HG02943 (cell line): ENCODE measurements around the gene NUP54.

Experiments
- ATAC-seq: cut with Tn5 transposase; IDR thresholded peaks from one replicate; pipeline ENCODE4 v1.9.1; 2021; ENCODE audit warnings: mild to moderate bottlenecking, low read depth, moderate library complexity; ENCODE audit not compliant: unreplicated experiment

The NUP54 gene

GRCh38 chr4:76074993-76075600, 73.1 kb downstream of the NUP54 start:
- ATAC-seq = no peak

GRCh38 chr4:76074468-76074867, 73.7 kb downstream of the NUP54 start, which contains the start of gene ART3:
ART3 (plus strand) TSS chr4:76074709; CDS start chr4:76075890, 1,181 bp downstream.
- ATAC-seq = no peak

- no peak for ATAC-seq
These were observed 75.4 kb downstream of the NUP54 start for GRCh38 chr4:76072760-76073159.

- peak; percentile 71 for ATAC-seq
These were observed 80.4 kb downstream of the NUP54 start for GRCh38 chr4:76067652-76068286.

GRCh38 chr4:76066546-76066945, 81.7 kb downstream of the NUP54 start:
- no peak for ATAC-seq
